GM20000 (cell line): ENCODE results near the gene MRPS6.

Source experiments
- DNase-seq: peaks from one replicate; pipeline ENCODE4 v3.0.0; 2012; ENCODE audit warnings: low spot score
- CTCF ChIP-seq: IDR thresholded peaks from 2 replicates; pipeline ENCODE4 v1.5.1; 2012; ENCODE audit warnings: mild to moderate bottlenecking, control low read depth; ENCODE audit errors: extremely low read depth, missing control alignments

The MRPS6 gene

GRCh38 chr21:34076835-34077234 lies 3.5 kb downstream of the MRPS6 start:
- DNase-seq: no peak
- TF ChIP-seq CTCF: no peak

- no peak for DNase-seq
- no peak for TF ChIP-seq CTCF
Observed at GRCh38 chr21:34077888-34078287, 4.5 kb downstream of the MRPS6 start.

- no peak for TF ChIP-seq CTCF
- no peak for DNase-seq
Observed at GRCh38 chr21:34078915-34079314, 5.5 kb downstream of the MRPS6 start.

GRCh38 chr21:34080710-34081109 lies 7.3 kb downstream of the MRPS6 start:
- TF ChIP-seq CTCF: no peak
- DNase-seq: no peak

- TF ChIP-seq CTCF: no peak
- no peak for DNase-seq
Observed at GRCh38 chr21:34082769-34083168, 9.4 kb downstream of the MRPS6 start.

- DNase-seq: no peak
- TF ChIP-seq CTCF: no peak
Observed at GRCh38 chr21:34083357-34083756, 10.0 kb downstream of the MRPS6 start.

GRCh38 chr21:34085129-34085528 lies 11.8 kb downstream of the MRPS6 start:
- no peak for DNase-seq
- TF ChIP-seq CTCF: no peak

- TF ChIP-seq CTCF: no peak
- DNase-seq: no peak
Observed at GRCh38 chr21:34086887-34087306, 13.5 kb downstream of the MRPS6 start.
